Renal pelvis (tissue), 4 donors: ENCODE data around the gene CEP295NL. TPM values are rescaled to one million over a fixed set of nuclear protein-coding genes. Genes with fewer than 3 reads are reported as not detected.
"Not testable (repeated sequence)": the region's sequence is repeated elsewhere in the genome, so short reads cannot be mapped to it uniquely, and the experiment has no call there.

Experiments used
- DNase-seq: peaks from one replicate; pipeline ENCODE4 v3.0.0-alpha.2; 2013
- polyA plus RNA-seq, 3 donors: library from polyadenylated mRNA; unstranded; fragments of 120-200 nt; gene quantifications; one replicate each; pipeline ENCODE4 v1.2.1, GENCODE V29; 2013; ENCODE audit not compliant: insufficient read length in 3 of 3

Gene CEP295NL
- polyA plus RNA-seq, 3 donors, result 0.17 to 0.52 (median 0.45) TPM

DNA sequence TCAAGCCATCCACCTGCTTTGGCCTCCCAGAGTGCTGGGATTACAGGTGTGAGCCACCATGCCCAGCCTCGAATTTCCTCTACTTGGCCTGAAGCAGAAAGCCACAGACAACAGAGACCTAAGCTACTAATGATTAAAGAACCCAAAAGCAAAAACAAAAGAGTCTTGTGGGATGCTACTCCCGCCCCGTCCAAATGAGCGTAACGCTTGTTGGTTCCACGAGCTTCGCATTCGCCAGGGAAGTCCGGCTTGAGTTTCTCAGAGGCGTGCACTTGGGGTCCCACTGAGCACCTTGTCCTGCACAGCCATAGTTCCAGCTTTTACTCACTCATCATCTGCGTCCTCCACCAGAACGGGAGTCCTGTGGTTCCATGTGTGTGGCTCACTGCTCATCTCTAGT lies 16.0 kb downstream of the CEP295NL start:
- no peak for DNase-seq

DNA sequence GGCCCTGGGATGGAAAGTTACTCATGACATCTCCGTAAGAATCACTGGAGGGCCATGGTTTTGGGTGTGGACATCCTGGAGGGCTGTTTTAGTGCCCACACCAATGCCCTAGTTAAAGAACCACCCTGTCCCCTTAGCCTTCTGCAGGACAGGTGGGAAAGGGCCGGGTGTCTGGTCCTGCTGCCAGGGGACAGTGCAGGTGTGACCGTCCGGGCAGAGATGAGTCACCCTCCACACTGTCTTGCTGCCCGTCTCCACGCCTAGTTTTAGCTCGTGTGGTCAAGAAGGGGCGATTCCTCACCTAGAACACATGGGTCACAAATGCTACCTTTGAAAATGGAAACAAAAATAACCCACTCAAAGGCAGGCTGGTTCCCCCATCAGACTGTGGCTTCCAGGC lies 17.0 kb downstream of the CEP295NL start:
- DNase-seq, result no peak

DNA sequence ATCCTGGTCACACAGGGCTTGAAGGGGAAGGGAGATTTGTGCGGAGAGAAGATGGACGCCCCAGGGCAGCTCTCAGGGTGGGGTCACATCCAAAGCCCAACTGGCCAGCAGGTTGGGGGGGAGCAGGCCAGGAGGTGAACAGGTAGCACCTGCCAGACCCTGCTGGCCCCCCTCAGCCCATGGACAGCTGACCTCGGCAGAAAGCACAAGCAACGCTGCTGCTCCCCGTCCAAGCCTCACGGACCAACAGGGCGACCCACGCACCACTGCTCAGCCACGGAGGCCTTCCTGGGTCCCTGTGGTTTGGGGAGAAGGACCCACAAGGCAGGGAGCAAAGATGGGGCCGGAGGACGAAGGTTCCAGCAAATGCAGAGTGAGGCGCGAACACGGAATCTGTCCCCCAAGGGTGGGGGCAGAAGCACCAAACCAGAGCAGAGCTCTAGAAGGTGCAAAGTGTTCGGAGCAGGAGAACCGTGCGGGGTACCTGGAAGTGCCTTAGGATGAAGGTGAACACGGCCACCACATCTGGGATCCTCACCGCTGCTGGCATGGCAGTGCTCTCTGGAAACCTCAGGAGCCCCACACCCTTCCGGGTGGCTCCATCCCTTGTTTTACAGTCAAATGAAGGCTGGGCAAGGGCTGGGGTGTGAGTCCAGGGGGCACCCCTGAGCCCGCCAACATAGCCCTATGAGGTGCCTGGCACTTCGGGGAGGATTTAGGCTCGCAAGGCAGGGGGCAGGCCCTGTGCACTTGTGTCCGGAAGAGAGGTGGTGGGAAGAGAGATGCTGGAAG lies 17.9 kb downstream of the CEP295NL start:
- DNase-seq, result no peak

DNA sequence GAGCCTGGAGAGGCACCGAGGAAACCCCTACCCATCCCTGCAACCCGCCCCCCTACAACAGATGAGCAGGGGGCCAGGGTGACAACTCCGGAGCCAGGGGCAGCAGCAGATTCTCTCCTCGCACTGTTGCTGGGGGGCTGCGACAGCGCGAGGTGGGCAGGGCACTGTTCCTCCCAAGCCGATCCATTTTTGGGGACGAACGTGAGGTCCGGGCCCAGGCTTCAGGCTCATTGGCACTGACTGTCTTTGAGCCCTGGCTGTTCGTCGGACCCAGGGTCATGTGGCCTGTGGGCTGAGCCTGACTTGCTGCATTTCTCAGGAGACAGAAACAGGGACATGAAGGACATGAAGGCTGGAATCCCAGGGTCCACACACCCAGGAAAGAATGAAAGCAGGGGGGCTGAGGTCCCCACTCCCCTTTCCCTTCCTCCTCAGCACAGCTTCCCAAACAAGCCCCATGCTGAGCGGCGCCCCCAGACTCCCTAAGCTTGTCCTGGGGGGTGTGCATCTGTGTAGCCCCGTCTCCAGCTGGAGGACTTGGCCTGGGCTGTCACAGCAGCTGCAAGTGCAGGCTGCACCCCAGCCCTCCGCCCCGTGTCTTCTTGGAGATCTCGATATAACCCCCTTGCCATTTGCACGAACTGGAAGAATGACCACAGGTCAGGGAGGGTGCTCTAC lies 18.7 kb downstream of the CEP295NL start:
- DNase-seq, result no peak

DNA sequence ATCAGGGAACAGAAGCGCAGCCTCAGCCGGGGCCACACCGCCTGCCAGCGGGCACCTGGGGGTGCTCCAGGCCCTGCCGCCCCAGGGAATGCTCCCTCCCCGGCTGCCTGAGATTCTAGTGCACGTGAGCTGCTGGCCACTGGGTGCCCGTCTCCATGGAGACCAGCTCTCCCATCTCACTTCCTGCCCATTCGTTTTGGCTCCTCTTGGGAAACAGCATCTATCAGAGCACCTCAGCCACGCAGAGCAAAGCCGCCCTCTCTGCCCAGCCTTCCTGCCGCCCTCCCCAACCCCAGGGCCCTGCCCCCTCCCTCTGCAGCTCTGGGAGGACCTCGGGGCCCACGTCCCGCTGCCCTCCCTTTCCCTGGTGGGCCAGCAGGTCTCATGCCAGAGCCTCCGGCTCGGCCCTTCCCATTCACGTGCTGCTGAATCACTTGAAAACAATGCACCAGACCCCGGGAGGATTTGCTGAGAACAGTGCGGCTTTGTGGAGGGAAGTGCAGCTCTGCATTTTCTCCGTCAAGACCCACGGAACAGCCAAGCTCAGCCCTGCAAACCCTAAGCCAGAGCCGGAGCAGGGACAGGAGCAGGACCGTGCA lies 19.4 kb downstream of the CEP295NL start:
- peak; percentile 57 for DNase-seq

- no peak for DNase-seq
Observed at GRCh38 chr17:78883089-78883532, 19.9 kb downstream of the CEP295NL start.

GRCh38 chr17:78882540-78883088 lies 20.4 kb downstream of the CEP295NL start:
- no peak for DNase-seq

- DNase-seq, result peak; percentile 81
Observed at GRCh38 chr17:78879635-78880186, 23.3 kb downstream of the CEP295NL start.

- no peak for DNase-seq
Observed at GRCh38 chr17:78878871-78879527, 24.0 kb downstream of the CEP295NL start.

- no peak for DNase-seq
Observed at GRCh38 chr17:78878261-78878660, 24.7 kb downstream of the CEP295NL start.

DNA sequence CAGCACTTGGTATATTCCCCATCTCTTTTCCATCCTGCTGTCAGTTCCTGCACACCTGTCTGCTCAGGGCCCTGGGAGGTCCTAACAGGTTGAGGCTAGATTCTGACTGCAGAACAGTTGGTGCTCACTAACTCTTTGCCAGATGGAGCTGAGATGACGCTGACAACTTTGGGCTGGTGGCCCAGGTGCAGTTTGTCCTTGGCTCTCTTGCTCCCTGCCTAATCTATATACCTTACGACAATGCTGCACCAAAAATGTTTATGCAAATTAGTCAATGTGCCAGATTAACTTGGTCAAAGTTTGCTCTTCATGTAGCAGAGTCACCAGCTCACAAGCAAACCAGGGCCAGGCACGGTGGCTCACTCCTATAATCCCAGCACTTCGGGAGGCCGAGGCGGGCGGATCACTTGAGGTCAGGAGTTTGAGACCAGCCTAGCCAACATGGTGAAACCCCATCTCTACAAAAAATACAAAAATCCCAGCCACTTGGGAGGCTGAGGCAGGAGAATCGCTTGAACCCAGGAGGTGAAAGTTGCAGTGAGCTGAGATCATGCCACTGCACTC lies 26.0 kb downstream of the CEP295NL start:
- not testable (repeated sequence) for DNase-seq

DNA sequence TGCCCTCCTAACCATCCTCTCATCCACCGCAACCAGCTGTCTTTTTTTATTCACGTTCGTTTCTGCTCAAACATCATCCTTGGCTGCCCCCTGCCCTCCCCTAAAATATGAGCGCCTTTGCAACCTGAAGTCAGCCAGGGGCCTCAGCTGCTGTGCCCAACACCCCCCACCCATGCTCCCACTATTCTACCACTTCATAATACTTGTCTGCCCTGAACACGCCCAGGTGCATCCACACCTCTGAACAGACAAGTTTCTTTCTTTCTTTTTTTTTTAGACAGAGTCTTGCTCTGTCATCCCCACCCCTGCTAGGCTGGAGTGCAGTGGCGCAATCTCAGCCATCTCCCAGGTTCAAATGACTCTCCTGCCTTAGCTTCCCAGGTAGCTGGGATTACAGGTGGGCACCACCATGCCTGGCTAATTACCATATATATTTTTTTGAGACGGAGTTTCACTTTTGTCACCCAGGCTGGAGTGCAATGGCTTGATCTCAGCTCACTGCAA lies 26.9 kb downstream of the CEP295NL start:
- no peak for DNase-seq

DNA sequence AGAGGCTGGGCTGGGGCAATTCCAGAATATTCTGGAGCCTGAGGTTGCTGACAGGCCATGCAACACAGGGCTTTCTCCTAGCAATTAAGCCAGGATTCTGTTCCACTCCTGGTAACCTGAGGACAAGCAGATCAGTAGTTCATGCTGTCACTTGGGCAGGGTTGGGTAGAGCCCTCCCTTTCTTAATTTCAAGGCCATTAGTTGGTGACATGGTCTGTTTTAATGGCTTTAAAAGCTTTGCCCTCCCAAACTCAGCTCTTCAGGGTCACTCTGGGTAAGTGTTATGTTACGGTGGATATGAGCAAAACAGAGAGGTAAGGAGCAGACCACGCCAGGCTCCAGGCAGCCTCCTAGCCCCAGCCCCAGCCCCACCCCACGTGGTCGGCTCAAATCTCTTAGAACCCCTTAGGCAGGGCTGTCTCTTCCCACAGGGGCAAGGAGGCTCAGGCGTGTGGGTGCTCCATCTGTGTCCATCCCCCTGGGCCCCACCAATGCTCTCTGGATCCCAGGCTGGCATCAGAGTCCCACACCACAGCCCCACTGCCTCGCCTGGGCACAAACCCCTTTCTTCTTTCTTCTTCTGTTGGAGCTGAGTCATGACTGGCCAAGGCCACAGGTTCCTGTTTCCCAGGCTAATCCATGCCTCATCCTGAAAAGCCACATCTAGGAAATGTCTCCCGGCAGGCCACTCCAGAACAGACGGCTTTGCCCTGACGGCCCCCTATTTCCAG lies 27.5 kb downstream of the CEP295NL start:
- peak; percentile 55 for DNase-seq

- DNase-seq, result no peak
Observed at GRCh38 chr17:78873519-78874340, 29.3 kb downstream of the CEP295NL start.

DNA sequence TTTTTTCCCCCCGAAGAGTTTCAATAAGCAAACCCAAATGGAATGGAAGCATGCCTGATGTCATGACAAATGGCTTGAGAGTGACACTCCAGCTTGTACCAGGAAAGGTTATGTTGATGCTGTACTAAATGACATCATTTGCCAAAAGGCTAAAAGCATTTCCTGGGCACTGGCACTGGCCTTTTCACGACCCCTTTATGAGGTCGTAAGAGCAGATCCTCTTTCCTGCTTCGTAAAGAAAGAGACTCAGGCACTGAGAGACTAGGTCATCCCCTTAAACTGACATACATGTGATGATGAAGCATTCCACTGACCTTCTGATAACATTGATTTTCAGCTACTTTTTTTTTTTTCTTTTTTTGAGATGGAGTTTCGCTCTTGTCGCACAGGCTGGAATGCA lies 30.5 kb downstream of the CEP295NL start:
- no peak for DNase-seq

DNA sequence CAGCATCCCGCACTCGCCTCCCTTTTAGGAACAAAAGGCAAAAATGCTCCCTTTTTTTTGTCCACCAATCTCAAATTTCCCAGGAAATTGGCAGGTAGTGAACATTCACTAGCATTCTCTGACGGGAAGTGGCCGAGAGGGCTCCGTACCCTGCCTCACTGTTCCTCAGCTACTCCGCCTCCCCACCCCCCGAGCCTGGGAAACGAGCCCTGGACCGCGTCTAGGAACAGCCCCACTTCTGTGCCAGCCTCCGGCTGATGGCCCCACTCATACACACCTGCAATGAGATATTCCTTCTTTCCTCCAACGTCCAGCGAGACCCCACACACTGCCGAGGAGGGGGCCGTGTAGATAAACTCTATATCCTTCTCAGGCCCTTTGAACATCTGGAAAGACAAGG lies 32.4 kb downstream of the CEP295NL start:
- no peak for DNase-seq

GRCh38 chr17:78868391-78868790 lies 34.6 kb downstream of the CEP295NL start:
- no peak for DNase-seq

DNA sequence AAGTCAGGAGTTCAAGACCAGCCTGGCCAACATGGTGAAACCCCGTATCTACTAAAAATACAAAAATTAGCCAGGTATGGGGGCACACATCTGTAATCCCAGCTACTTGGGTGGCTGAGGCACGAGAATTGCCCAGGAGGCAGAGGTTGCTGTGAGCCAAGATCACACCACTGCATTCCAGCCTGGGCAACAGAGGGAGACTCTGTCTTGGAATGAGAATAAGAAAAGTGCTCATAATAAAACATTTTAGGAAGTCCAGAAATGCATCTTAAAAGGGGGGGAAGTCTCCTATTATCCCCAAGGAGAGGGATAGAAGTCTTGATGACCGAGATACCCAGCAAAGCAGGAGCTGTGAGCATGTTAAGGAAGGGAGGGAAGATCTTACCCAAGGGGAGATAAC lies 36.0 kb downstream of the CEP295NL start:
- DNase-seq, result not testable (repeated sequence)

- DNase-seq, result peak; percentile 69
Observed at GRCh38 chr17:78865682-78866390, 37.2 kb downstream of the CEP295NL start.
